Panc1 (cell line): ENCODE results near the gene C22orf42.
"Not testable (repeated sequence)": the region's sequence is repeated elsewhere in the genome, so short reads cannot be mapped to it uniquely, and the experiment has no call there.

Experiments
- CTCF ChIP-seq: fragments of 450-650 bp; IDR thresholded peaks from 2 replicates; pipeline ENCODE4 v1.5.1; 2017; ENCODE audit warnings: mild to moderate bottlenecking
- REST ChIP-seq, 2 experiments: IDR thresholded peaks; 2 replicates each; pipeline ENCODE4 v1.6.1; 2011 to 2012; ENCODE audit warnings: low read depth in 2 of 2, control low read depth in 1 of 2, low read length in 1 of 2, mild to moderate bottlenecking in 1 of 2, moderate library complexity in 1 of 2; ENCODE audit not compliant: insufficient read depth in 1 of 2

- not testable (repeated sequence) for TF ChIP-seq CTCF; REST (IDR thresholded peaks at IDR 0.05; ENCODE audit: insufficient read depth in 1 of 2, low read depth in 2 of 2, low read length in 1 of 2)
These were observed 21.3 kb downstream of the C22orf42 start for GRCh38 chr22:32137731-32138324.
